Measurements from ENCODE around the gene SERPINE1.
"Not testable (repeated sequence)": the region's sequence is repeated elsewhere in the genome, so short reads cannot be mapped to it uniquely, and the experiment has no call there.

SERPINE1 gene

DNA sequence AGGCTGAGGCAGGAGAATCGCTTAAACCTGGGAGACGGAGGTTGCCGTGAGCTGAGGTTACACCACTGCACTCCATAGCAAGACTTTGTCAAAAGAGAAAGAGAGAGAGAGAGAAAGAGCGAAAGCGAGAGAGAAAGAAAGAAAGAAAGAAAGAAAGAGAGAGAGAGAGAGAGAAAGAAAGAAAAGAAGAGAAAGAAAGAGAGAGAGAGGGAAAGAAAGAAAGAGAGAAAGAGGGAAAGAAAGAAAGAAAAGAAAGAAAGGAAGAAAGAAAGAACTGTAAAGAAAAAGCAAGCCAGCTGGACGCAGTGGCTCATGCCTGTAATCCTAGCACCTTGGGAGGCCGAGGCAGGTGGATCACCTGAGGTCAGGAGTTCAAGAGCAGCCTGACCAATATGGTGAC, 13.8 kb upstream of the SERPINE1 start:
- not testable (repeated sequence) for H3K36me3 ChIP-seq (ENCODE audit: control insufficient read depth in 2 of 2, insufficient read depth in 1 of 2, low read length in 2 of 2); H3K4me3 ChIP-seq (ENCODE audit: low read depth, low read length); H3K9me3 ChIP-seq (ENCODE audit: control insufficient read depth, insufficient read depth, low read depth, low read length); H3K27ac ChIP-seq (ENCODE audit: extremely low read depth, low read depth, low read length); H3K4me1 ChIP-seq (ENCODE audit: control insufficient read depth, insufficient read depth, low read length)
- ChIA-PET POLR2A (interaction anchor here (1.6 kb wide), 1 partner anchor 11 kb away, joined by 9 read pairs; no protein-coding TSS in a partner anchor), CTCF (interaction anchor here (1.4 kb wide), 1 partner anchor 10 kb away, joined by 3 read pairs; no protein-coding TSS in a partner anchor)
- peak; percentile 84 for TF ChIP-seq ZNF366 (tag by site-specific recombination; conservative IDR thresholded peaks at IDR 0.05)
- TF ChIP-seq PRDM1 (tag by site-specific recombination; IDR thresholded peaks at IDR 0.05), result peak; percentile 60
- TF ChIP-seq ZNF596 (tag by site-specific recombination; IDR thresholded peaks at IDR 0.05), result 0 out of 2 replicates have a peak, but pooled peaks have one; percentile 4

DNA sequence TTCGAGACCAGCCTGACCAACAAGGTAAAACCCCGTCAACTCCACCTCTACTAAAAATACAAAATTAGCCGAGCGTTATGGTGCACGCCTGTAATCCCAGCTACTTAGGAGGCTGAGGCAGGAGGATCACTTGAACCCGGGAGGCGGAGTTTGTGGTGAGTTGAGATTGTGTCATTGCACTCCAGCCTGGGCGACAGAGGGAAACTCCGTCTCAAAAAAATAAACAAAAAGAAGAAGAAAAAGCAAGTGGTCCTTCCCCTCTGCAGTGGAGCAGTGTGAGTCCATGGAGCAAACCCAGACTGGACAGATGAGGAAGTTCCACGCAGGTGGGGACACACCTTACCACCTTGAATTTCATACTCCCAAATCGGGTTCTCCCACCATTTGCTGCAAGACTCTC, 13.1 kb upstream of the SERPINE1 start:
- ChIA-PET CTCF (interaction anchor here (1.4 kb wide), 1 partner anchor 9 kb away, joined by 3 read pairs; no protein-coding TSS in a partner anchor), POLR2A (no interaction called here)
- Histone ChIP-seq H3K9me3 (ENCODE audit: control insufficient read depth, insufficient read depth, low read depth, low read length) (no peaks in the 10 kb centered on the region), H3K4me1 (ENCODE audit: control insufficient read depth, insufficient read depth, low read length) (no peaks in the 10 kb centered on the region), H3K4me3 (ENCODE audit: low read depth, low read length) (no peak overlapping the region), H3K36me3 (ENCODE audit: control insufficient read depth in 2 of 2, insufficient read depth in 1 of 2, low read length in 2 of 2) (no peaks in the 10 kb centered on the region), H3K27ac (ENCODE audit: extremely low read depth, low read depth, low read length) (no peak overlapping the region)
- no peak for TF ChIP-seq ZNF529 (tag by site-specific recombination; IDR thresholded peaks at IDR 0.05; ENCODE audit: insufficient replicate concordance)
- no peak for TF ChIP-seq ZNF600 (tag by site-specific recombination; IDR thresholded peaks at IDR 0.05)
- no peak for TF ChIP-seq ZNF660 (tag by site-specific recombination; IDR thresholded peaks at IDR 0.05)
- TF ChIP-seq ZNF521 (tag by site-specific recombination; IDR thresholded peaks at IDR 0.05), result no peak
- TF ChIP-seq ZNF664 (tag by site-specific recombination; IDR thresholded peaks at IDR 0.05), result no peak
- TF ChIP-seq ZNF140 (tag by site-specific recombination; IDR thresholded peaks at IDR 0.05), result no peak
- TF ChIP-seq, protein P1, sequence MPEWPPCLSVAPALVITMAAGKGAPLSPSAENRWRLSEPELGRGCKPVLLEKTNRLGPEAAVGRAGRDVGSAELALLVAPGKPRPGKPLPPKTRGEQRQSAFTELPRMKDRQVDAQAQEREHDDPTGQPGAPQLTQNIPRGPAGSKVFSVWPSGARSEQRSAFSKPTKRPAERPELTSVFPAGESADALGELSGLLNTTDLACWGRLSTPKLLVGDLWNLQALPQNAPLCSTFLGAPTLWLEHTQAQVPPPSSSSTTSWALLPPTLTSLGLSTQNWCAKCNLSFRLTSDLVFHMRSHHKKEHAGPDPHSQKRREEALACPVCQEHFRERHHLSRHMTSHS (tag by site-specific recombination; IDR thresholded peaks at IDR 0.05), result no peak
- TF ChIP-seq FEZF1 (tag by site-specific recombination; IDR thresholded peaks at IDR 0.05), result no peak
- no peak for TF ChIP-seq MYNN (tag by site-specific recombination; IDR thresholded peaks at IDR 0.05; ENCODE audit: borderline replicate concordance)
- TF ChIP-seq ZNF629 (tag by site-specific recombination; IDR thresholded peaks at IDR 0.05), result no peak
- TF ChIP-seq, protein P2, sequence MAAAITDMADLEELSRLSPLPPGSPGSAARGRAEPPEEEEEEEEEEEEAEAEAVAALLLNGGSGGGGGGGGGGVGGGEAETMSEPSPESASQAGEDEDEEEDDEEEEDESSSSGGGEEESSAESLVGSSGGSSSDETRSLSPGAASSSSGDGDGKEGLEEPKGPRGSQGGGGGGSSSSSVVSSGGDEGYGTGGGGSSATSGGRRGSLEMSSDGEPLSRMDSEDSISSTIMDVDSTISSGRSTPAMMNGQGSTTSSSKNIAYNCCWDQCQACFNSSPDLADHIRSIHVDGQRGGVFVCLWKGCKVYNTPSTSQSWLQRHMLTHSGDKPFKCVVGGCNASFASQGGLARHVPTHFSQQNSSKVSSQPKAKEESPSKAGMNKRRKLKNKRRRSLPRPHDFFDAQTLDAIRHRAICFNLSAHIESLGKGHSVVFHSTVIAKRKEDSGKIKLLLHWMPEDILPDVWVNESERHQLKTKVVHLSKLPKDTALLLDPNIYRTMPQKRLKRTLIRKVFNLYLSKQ (tag by site-specific recombination; IDR thresholded peaks at IDR 0.05; ENCODE audit: borderline replicate concordance), result no peak
- no peak for TF ChIP-seq ZNF37A (tag by site-specific recombination; IDR thresholded peaks at IDR 0.05)
- no peak for TF ChIP-seq ZNF624 (tag by site-specific recombination; IDR thresholded peaks at IDR 0.05)

DNA sequence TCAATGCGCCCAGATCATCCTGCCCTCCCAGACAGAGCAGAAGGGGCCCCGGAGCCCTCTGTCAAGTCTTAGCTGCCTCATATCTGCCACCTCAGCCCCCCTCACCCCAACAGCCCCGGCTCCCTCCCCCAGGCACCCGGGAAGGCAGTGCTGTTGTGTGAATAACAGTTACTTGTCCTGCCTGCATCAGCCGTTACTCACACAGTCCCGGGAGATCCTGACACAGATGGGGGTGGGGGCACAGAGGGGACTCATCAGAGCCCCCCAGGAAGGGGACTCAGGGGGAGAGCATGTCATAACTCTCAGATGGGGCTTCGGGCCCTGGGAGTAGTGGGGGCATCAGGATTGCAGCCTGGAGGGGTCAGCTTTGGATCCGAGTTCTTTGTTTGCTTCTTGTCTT, 12.4 kb upstream of the SERPINE1 start:
- H3K4me1 ChIP-seq (ENCODE audit: control insufficient read depth, insufficient read depth, low read length), result no peaks in the 10 kb centered on the region
- ChIA-PET CTCF (interaction anchor here (0.6 kb wide), 1 partner anchor 1314 kb away, joined by 5 read pairs; no protein-coding TSS in a partner anchor), POLR2A (no interaction called here)
- no peaks in the 10 kb centered on the region for H3K9me3 ChIP-seq (ENCODE audit: control insufficient read depth, insufficient read depth, low read depth, low read length)
- no peak overlapping the region for H3K4me3 ChIP-seq (ENCODE audit: low read depth, low read length)
- no peaks in the 10 kb centered on the region for H3K36me3 ChIP-seq (ENCODE audit: control insufficient read depth in 2 of 2, insufficient read depth in 1 of 2, low read length in 2 of 2)
- no peak overlapping the region for H3K27ac ChIP-seq (ENCODE audit: extremely low read depth, low read depth, low read length)
- TF ChIP-seq ZNF274 (IDR thresholded peaks at IDR 0.05; ENCODE audit: low read length), result no peak
- TF ChIP-seq ZNF274 (tag by site-specific recombination; IDR thresholded peaks at IDR 0.05; ENCODE audit: borderline replicate concordance), result no peak
- TF ChIP-seq, protein P3, sequence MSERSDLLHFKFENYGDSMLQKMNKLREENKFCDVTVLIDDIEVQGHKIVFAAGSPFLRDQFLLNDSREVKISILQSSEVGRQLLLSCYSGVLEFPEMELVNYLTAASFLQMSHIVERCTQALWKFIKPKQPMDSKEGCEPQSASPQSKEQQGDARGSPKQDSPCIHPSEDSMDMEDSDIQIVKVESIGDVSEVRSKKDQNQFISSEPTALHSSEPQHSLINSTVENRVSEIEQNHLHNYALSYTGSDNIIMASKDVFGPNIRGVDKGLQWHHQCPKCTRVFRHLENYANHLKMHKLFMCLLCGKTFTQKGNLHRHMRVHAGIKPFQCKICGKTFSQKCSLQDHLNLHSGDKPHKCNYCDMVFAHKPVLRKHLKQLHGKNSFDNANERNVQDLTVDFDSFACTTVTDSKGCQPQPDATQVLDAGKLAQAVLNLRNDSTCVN (tag by site-specific recombination; optimal IDR thresholded peaks at IDR 0.05), result no peak
- TF ChIP-seq, protein P4, sequence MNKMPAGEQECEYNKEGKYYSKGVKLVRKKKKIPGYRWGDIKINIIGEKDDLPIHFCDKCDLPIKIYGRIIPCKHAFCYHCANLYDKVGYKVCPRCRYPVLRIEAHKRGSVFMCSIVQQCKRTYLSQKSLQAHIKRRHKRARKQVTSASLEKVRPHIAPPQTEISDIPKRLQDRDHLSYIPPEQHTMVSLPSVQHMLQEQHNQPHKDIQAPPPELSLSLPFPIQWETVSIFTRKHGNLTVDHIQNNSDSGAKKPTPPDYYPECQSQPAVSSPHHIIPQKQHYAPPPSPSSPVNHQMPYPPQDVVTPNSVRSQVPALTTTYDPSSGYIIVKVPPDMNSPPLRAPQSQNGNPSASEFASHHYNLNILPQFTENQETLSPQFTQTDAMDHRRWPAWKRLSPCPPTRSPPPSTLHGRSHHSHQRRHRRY (tag by site-specific recombination; IDR thresholded peaks at IDR 0.05), result no peak
- no peak for TF ChIP-seq ZSCAN30 (tag by site-specific recombination; IDR thresholded peaks at IDR 0.05)
- TF ChIP-seq, protein P5, sequence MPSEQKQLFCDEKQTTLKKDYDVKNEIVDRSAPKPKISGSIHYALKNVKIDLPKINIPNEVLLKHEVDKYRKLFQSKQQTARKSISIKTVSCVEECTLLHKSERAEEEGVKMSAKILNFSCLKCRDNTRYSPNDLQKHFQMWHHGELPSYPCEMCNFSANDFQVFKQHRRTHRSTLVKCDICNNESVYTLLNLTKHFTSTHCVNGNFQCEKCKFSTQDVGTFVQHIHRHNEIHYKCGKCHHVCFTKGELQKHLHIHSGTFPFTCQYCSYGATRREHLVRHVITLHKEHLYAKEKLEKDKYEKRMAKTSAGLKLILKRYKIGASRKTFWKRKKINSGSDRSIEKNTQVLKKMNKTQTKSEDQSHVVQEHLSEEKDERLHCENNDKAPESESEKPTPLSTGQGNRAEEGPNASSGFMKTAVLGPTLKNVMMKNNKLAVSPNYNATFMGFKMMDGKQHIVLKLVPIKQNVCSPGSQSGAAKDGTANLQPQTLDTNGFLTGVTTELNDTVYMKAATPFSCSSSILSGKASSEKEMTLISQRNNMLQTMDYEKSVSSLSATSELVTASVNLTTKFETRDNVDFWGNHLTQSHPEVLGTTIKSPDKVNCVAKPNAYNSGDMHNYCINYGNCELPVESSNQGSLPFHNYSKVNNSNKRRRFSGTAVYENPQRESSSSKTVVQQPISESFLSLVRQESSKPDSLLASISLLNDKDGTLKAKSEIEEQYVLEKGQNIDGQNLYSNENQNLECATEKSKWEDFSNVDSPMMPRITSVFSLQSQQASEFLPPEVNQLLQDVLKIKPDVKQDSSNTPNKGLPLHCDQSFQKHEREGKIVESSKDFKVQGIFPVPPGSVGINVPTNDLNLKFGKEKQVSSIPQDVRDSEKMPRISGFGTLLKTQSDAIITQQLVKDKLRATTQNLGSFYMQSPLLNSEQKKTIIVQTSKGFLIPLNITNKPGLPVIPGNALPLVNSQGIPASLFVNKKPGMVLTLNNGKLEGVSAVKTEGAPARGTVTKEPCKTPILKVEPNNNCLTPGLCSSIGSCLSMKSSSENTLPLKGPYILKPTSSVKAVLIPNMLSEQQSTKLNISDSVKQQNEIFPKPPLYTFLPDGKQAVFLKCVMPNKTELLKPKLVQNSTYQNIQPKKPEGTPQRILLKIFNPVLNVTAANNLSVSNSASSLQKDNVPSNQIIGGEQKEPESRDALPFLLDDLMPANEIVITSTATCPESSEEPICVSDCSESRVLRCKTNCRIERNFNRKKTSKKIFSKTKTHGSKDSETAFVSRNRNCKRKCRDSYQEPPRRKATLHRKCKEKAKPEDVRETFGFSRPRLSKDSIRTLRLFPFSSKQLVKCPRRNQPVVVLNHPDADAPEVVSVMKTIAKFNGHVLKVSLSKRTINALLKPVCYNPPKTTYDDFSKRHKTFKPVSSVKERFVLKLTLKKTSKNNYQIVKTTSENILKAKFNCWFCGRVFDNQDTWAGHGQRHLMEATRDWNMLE (tag by site-specific recombination; conservative IDR thresholded peaks at IDR 0.05; ENCODE audit: low read depth), result no peak
- no peak for TF ChIP-seq ZFP41 (tag by site-specific recombination; IDR thresholded peaks at IDR 0.05; ENCODE audit: borderline replicate concordance)

All from HEK293 (cell line).